Measurements from ENCODE around the gene APBB1. TPM values are rescaled to one million over a fixed set of nuclear protein-coding genes. Genes with fewer than 3 reads are reported as not detected.

The APBB1 gene
- polyA plus RNA-seq (ENCODE audit: insufficient read length in 3 of 3): 10 to 100 TPM; 51.9 to 56.5 (median 52.5) TPM

GRCh38 chr11:6419009-6419631 lies at the start of gene APBB1:
Gene APBB1, minus strand, starts transcription at chr11:6419094. Its CDS starts 7,747 bp downstream, at chr11:6411347.
- DNase-seq (ENCODE audit: low read depth in 3 of 3, low spot score in 2 of 3): no peak

- DNase-seq (ENCODE audit: low read depth in 3 of 3, low spot score in 2 of 3): no peak
Observed at GRCh38 chr11:6459099-6459450, 40.2 kb upstream of the APBB1 start.

- no peak for DNase-seq (ENCODE audit: low read depth in 3 of 3, low spot score in 2 of 3)
Observed at GRCh38 chr11:6458352-6459098, 39.6 kb upstream of the APBB1 start.

- no peak for DNase-seq (ENCODE audit: low read depth in 3 of 3, low spot score in 2 of 3)
Observed at GRCh38 chr11:6457581-6458320, 38.9 kb upstream of the APBB1 start.

- no peak for DNase-seq (ENCODE audit: low read depth in 3 of 3, low spot score in 2 of 3)
Observed at GRCh38 chr11:6456361-6457073, 37.6 kb upstream of the APBB1 start.

GRCh38 chr11:6455070-6455469 lies 36.2 kb upstream of the APBB1 start:
- DNase-seq (ENCODE audit: low read depth in 3 of 3, low spot score in 2 of 3): no peak

- no peak for DNase-seq (ENCODE audit: low read depth in 3 of 3, low spot score in 2 of 3)
Observed at GRCh38 chr11:6453152-6453551, 34.3 kb upstream of the APBB1 start.

GRCh38 chr11:6452219-6452618 lies 33.3 kb upstream of the APBB1 start:
- no peak for DNase-seq (ENCODE audit: low read depth in 3 of 3, low spot score in 2 of 3)

- no peak for DNase-seq (ENCODE audit: low read depth in 3 of 3, low spot score in 2 of 3)
Observed at GRCh38 chr11:6448574-6448973, 29.7 kb upstream of the APBB1 start.

GRCh38 chr11:6443269-6444003 lies 24.5 kb upstream of the APBB1 start:
- no peak for DNase-seq (ENCODE audit: low read depth in 3 of 3, low spot score in 2 of 3)

GRCh38 chr11:6442441-6442840 lies 23.5 kb upstream of the APBB1 start:
- no peak for DNase-seq (ENCODE audit: low read depth in 3 of 3, low spot score in 2 of 3)

GRCh38 chr11:6440906-6441358 lies 22.0 kb upstream of the APBB1 start, which contains the start of gene HPX:
Gene HPX, minus strand, starts transcription at chr11:6440987. Its CDS starts 24 bp downstream, at chr11:6440963.
- no peak for DNase-seq (ENCODE audit: low read depth in 3 of 3, low spot score in 2 of 3)

- DNase-seq (ENCODE audit: low read depth in 3 of 3, low spot score in 2 of 3): no peak
Observed at GRCh38 chr11:6438979-6439571, 20.2 kb upstream of the APBB1 start.

- no peak for DNase-seq (ENCODE audit: low read depth in 3 of 3, low spot score in 2 of 3)
Observed at GRCh38 chr11:6437993-6438392, 19.1 kb upstream of the APBB1 start.

- DNase-seq (ENCODE audit: low read depth in 3 of 3, low spot score in 2 of 3): no peak
Observed at GRCh38 chr11:6437423-6437822, 18.5 kb upstream of the APBB1 start.

GRCh38 chr11:6433998-6434660 lies 15.2 kb upstream of the APBB1 start:
- no peak for DNase-seq (ENCODE audit: low read depth in 3 of 3, low spot score in 2 of 3)

GRCh38 chr11:6431861-6432260 lies 13.0 kb upstream of the APBB1 start:
- no peak for DNase-seq (ENCODE audit: low read depth in 3 of 3, low spot score in 2 of 3)

GRCh38 chr11:6427516-6427915 lies 8.6 kb upstream of the APBB1 start:
- DNase-seq (ENCODE audit: low read depth in 3 of 3, low spot score in 2 of 3): no peak

GRCh38 chr11:6420677-6421076 lies 1.8 kb upstream of the APBB1 start:
- no peak for DNase-seq (ENCODE audit: low read depth in 3 of 3, low spot score in 2 of 3)
